ENCODE results near the gene GCC2.

GRCh38 chr2:108446703-108447102 lies 2.3 kb upstream of the GCC2 start:
- TF ChIP-seq CTCF (conservative IDR thresholded peaks at IDR 0.05; ENCODE audit: low read length) (no peak), EZH2phosphoT487 (IDR thresholded peaks at IDR 0.05; ENCODE audit: borderline replicate concordance, low read depth, low read length) (no peak)
